Stimulated activated CD8-positive, alpha-beta memory T cell treated with anti-CD3 and anti-CD28 coated beads, Interleukin-7, amount 100 ng/mL, for 4 hours (primary cell): ENCODE results near the gene PROB1.
"Not testable (repeated sequence)": the region's sequence is repeated elsewhere in the genome, so short reads cannot be mapped to it uniquely, and the experiment has no call there.

ENCODE experiments used
- DNase-seq, 2 donors: peaks; one replicate each; pipeline ENCODE4 v3.0.0-alpha.2; 2020; ENCODE audit warnings: low read depth in 2 of 2

The PROB1 gene

GRCh38 chr5:139378101-139378825, 16.6 kb downstream of the PROB1 start:
- DNase-seq: no peak

DNA sequence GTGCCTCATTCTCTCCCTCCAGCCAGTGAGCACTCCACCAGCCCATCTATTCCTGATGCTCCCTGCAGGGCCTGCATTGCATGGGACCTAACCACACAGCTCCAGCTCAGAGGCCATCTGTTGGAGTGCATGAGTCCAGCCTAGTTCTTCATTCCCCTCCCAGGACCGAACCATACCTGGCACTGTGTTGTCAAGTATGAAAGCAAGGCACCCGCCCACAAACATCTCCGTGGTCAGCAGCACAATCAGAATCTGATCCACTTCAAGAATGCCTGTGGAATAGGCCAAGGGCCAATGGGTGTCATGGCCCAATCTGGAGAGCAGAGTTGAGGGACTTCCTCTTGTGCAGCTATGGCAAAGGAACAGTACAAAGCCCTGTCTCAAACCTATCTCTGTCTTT, 17.7 kb downstream of the PROB1 start:
- DNase-seq: no peak

DNA sequence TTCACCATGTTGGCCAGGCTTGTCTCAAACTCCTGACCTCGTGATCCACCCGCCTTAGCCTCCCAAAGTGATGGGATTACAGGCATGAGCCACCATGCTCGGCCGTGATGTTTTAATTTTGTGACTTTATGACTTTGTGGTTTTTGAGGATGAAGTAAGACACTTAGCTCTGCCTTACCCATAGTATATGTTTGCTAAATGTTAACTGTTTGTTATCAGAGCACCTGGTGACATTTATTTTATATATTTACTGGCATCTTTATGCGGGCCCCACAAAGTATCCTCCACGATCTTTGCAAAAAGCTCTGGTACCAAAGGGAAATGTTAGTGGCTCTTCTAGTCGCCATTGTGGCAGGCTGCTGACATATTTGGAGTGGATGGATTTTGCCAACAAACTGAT, 18.5 kb downstream of the PROB1 start:
- DNase-seq: no peak

GRCh38 chr5:139374909-139375308, 20.0 kb downstream of the PROB1 start:
- no peak for DNase-seq

GRCh38 chr5:139371482-139372435, 23.1 kb downstream of the PROB1 start:
- DNase-seq: no peak

DNA sequence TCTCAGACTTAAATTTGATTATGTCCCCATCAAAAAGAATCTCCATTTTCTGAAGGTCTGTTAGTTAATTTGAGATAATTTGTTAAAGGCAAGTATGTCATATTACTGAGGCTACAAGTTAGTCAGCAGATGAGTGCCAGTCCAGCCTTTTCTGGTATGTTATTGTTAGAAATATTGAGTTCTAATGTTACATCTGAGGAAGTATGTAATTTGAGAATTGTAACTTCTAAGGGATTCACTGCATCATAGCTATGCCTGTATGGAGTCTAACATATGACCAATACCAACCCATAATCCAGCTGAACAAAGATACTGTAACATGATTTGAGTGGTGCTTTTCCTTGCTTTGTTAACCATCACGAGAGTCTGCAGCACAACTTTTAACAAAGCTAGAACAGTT, 25.7 kb downstream of the PROB1 start:
- no peak for DNase-seq

DNA sequence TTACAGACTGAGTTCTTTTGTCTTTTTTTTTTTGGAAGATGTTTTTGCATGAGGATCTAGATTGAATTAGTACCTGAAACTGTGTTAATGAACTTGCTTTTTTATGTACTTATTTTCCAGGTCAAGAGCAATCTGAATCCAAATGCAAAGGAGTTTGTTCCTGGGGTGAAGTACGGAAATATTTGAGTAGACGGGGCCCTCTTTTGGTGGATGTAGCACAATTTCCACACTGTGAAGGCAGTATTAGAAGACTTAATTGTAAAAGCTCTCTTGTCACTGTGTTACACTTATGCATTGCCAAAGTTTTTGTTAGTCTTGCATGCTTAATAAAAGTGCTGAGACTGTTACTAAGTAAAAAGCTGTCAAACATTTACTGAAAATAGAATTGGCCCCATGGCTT, 26.3 kb downstream of the PROB1 start:
- no peak for DNase-seq

DNA sequence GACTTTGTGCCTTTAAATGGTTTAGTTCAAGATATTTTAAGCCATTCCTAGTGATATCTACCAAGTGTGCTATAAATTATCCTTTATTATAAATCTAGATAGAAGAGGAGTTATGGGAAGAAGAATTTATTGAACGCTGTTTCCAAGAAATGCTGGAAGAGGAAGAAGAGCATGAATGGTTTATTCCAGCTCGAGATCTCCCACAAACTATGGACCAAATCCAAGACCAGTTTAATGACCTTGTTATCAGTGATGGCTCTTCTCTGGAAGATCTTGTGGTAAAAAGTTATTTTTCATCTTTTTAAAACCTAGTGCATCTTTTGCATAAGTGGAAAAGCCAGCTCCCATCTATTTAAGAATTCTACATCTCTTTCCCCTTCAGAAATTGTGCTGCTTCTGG, 30.4 kb downstream of the PROB1 start:
- DNase-seq: no peak

GRCh38 chr5:139363937-139364336, 31.0 kb downstream of the PROB1 start:
- DNase-seq: no peak

DNA sequence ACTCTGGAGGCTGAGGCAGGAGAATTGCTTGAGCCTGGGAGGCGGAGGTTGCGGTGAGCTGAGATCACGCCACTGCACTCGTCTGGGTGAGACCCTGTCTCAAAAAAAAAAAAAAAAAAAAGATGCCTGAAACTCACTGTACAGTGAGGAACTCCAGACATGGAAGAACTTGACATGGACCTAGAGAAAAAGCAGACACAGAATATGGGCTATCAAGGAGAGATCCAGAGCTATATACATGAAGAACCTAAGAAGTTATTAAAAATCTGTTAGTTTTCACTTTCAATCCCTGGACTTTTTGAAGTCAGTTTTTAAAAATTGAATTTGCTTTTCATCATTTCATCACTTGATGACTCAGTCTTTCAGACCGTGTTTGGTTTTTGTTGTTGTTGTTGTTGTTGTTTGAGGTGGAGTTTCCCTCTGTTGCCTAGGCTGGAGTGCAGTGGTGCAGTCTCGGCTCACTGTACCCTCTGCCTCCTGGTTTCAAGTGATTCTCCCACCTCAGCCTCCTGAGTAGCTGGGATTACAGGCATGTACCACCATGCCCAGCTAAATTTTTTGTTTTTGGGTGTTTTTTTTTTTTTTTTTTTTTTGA, 33.0 kb downstream of the PROB1 start:
- DNase-seq: no peak

DNA sequence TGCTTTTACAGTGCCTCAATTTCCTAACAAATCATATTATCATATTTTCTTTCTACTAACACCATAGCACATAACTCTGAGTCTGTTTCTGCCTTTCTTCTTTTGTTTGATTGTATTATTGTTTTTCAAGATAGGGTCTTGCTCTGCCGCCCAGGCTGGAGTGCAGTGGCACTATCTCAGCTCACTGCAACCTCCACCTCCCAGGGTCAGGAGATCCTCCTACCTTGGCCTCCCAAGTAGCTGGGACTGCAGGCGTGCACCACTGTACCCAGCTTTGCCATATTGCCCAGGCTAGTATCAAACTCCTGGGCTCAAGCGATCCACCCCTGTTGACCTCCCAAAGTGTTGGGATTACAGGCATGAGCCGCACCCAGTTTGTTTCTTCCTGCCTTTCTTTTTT, 34.5 kb downstream of the PROB1 start:
- DNase-seq: no peak

DNA sequence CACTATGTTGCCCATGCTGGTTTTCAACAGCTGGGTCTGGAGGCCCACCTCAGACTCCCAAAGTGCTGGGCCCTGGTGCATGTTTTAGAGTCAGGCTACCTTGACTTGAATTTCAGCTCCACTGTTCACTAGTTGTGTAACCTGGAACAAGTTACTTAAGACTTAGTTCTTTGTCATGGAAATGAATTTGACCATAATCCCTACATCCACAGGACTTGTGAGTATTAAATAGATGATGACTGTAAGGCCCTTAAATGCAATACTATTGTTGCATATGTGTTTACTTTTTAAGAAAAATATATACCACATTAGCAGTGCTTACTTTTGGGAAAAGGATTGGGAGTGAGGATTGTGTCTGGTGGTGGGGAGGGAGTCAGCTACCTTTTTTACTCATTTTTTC, 36.8 kb downstream of the PROB1 start:
- DNase-seq: no peak

DNA sequence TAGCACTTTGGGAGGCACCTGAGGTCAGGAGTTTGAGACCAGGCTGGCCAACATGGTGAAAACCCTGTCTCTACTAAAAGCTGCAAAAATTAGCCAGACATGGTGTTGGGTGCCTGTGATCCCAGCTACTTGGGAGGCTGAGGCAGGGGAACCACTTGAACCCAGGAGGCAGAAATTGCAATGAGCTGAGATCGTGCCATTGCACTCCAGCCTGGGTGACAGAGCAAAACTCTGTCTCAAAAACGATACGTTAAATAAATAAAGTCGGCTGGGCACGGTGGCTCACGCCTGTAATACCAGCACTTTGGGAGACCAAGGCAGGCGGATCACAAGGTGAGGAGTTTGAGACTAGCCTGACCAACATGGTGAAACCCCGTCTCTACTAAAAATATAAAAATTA, 39.0 kb downstream of the PROB1 start:
- DNase-seq: not testable (repeated sequence)

- DNase-seq: no peak
Observed at GRCh38 chr5:139354186-139354585, 40.7 kb downstream of the PROB1 start.

DNA sequence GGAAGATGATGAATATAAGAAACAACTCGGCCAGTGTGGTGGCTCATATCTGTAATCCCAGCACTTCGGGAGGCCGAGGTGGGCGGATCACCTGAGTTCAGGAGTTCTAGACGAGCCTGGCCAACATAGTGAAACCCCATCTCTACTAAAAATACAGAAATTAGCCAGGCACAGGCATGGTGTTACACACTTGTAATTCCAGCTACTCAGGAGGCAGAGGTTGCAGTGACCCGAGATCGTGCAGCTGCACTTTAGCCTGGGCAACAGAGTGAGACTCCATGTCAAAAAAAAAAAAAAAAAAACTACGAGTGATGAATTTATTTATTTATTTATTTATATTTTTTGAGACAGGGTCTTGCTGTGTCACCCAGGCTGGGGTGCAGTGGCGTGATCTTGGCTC, 47.0 kb downstream of the PROB1 start:
- DNase-seq: not testable (repeated sequence)

GRCh38 chr5:139345442-139345841, 49.5 kb downstream of the PROB1 start:
- not testable (repeated sequence) for DNase-seq

DNA sequence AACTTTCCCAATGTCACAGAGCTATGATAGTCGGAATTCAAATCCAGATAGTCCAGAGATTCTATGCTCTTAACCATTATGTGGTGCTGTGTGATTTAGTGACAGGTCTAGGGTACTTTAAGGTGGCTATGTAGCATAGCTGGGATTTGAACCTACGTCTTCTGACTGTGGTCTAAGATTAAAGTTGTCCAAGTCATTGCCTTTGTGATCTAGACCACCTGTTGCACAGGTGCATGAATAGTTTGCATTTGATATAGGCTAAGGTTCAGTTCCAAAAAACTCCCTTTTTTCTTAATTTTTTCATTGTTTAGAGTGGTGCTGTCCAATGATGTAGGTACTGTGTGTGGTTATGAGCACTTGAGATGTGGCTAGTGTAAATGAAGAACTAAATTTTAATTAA, 50.7 kb downstream of the PROB1 start:
- DNase-seq: no peak

DNA sequence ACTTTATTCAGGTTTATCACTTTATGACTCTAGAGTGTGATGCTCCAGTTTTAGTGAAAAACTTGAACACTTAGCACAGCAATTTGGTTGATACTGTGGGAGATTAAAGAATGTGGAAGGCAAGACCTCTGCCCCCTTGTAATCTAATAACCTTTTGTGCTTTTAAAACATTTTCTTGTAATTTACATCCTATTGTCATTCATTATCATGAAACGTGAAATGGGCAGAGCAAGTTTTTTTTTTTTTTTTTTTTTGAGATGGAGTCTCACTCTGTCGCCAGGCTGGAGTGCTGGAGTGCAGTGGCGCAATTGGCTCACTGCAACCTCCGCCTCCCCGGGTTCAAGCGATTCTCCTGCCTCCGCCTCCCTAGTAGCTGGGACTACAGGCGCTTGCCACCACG, 51.4 kb downstream of the PROB1 start:
- no peak for DNase-seq

- peak; percentile 64 to 78 for DNase-seq
Observed at GRCh38 chr5:139342423-139342723, 52.5 kb downstream of the PROB1 start.

- DNase-seq: peak; percentile 95 to 97
Observed at GRCh38 chr5:139341689-139342422, 53.0 kb downstream of the PROB1 start, which contains the start of gene PAIP2. PAIP2 (plus strand) TSS chr5:139341854; CDS start chr5:139363785, 21,931 bp downstream.

DNA sequence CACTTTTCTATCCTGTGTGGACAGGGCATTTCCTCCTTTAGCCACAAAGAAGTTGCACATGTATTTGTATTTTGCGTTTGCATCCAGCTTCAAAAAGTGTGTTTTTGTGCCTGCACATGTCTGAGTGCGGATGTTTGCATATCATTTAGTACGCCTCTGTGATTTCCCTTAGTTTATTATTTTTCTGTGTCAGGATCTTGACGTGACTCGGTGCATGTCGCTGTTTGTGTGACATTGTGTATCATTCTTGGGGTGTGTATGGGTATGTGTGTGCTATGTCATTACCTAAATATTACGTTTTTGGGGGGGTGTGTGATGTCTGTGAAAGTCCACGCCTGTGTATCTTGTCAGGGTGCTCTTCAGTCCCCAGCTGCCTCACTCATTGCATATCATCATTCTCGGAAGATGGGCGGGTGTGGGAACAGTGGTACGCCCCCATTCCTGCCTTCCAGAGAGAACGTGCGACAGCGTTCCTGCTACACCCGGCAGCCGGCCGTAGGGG, 53.7 kb downstream of the PROB1 start:
- no peak for DNase-seq
